GM23248 (cell line): ENCODE results near the gene ADAM19. TPM values are rescaled to one million over a fixed set of nuclear protein-coding genes. Genes with fewer than 3 reads are reported as not detected.

Experiments
- DNase-seq: peaks from one replicate; pipeline ENCODE4 v3.0.0-alpha.2; 2015
- H2AFZ ChIP-seq: fragments of 200-600 bp; sonication (generic); 2 replicates; pipeline ENCODE4 v1.6.1; 2016; ENCODE audit warnings: antibody characterized with exemption
- H3F3A ChIP-seq: fragments of 200-600 bp; sonication (generic); 2 replicates; pipeline ENCODE4 v1.6.1; 2016; ENCODE audit warnings: mild to moderate bottlenecking, antibody characterized with exemption, mixed run types; ENCODE audit not compliant: insufficient read depth
- H3K27ac ChIP-seq: fragments of 200-600 bp; sonication (generic); 2 replicates; pipeline ENCODE4 v1.5.1; 2016; ENCODE audit warnings: mild to moderate bottlenecking
- H3K27me3 ChIP-seq: fragments of 200-600 bp; sonication (generic); replicated peaks from 2 replicates; pipeline ENCODE4 v1.6.1; 2016; ENCODE audit warnings: mild to moderate bottlenecking; ENCODE audit not compliant: insufficient read depth
- H3K36me3 ChIP-seq: fragments of 200-600 bp; sonication (generic); 2 replicates; pipeline ENCODE4 v1.6.1; 2016; ENCODE audit warnings: low read depth, mild to moderate bottlenecking
- H3K4me1 ChIP-seq: fragments of 200-600 bp; sonication (generic); 2 replicates; pipeline ENCODE4 v1.6.1; 2016; ENCODE audit warnings: mild to moderate bottlenecking; ENCODE audit not compliant: insufficient read depth
- H3K4me2 ChIP-seq: fragments of 200-600 bp; sonication (generic); one replicate; pipeline ENCODE4 v1.6.1; 2016; ENCODE audit warnings: mild to moderate bottlenecking; ENCODE audit not compliant: unreplicated experiment
- H3K4me3 ChIP-seq: fragments of 200-600 bp; sonication (generic); 2 replicates; pipeline ENCODE4 v1.5.1; 2016; ENCODE audit warnings: mild to moderate bottlenecking
- H3K79me2 ChIP-seq: fragments of 200-600 bp; sonication (generic); 2 replicates; pipeline ENCODE4 v1.6.1; 2016; ENCODE audit warnings: mild to moderate bottlenecking; ENCODE audit not compliant: insufficient read depth
- H3K9ac ChIP-seq: fragments of 200-600 bp; sonication (generic); 2 replicates; pipeline ENCODE4 v1.6.1; 2016; ENCODE audit warnings: mild to moderate bottlenecking
- H3K9me2 ChIP-seq: fragments of 200-600 bp; sonication (generic); 2 replicates; pipeline ENCODE4 v1.6.1; 2016; ENCODE audit warnings: mixed run types, mild to moderate bottlenecking, moderate library complexity; ENCODE audit not compliant: insufficient read depth
- H3K9me3 ChIP-seq: fragments of 200-600 bp; sonication (generic); one replicate; pipeline ENCODE4 v1.6.1; 2017; ENCODE audit warnings: low read depth
- H4K20me1 ChIP-seq: fragments of 200-600 bp; sonication (generic); 2 replicates; pipeline ENCODE4 v1.6.0; 2016; ENCODE audit not compliant: insufficient read depth
- EZH2 ChIP-seq: fragments of 200-600 bp; sonication (generic); IDR thresholded peaks from 2 replicates; pipeline ENCODE4 v1.6.1; 2018; ENCODE audit warnings: antibody characterized with exemption, mild to moderate bottlenecking; ENCODE audit not compliant: insufficient read depth, poor library complexity, severe bottlenecking
- EZH2phosphoT487 ChIP-seq: fragments of 200-600 bp; sonication (generic); IDR thresholded peaks from 2 replicates; pipeline ENCODE4 v1.6.1; 2018; ENCODE audit warnings: antibody characterized with exemption, moderate library complexity, mild to moderate bottlenecking, low read depth; ENCODE audit not compliant: insufficient read depth
- WGBS, 2 experiments: methylation state at CpG; one replicate each; pipeline ENCODE4 v1.1.6; 2015 to 2017; ENCODE audit warnings: low lambda C conversion rate in 2 of 2, low coverage in 1 of 2; ENCODE audit errors: missing lambda C conversion rate in 2 of 2; 5-methylcytosine and 5-hydroxymethylcytosine counted together
- in situ Hi-C: fragments of 300-500 bp; cut with MboI; formaldehyde crosslinking; loops from 2 replicates; pipeline ENCODE4 v1.15.0; 2020
- polyA plus RNA-seq: library from polyadenylated mRNA; unstranded; fragments of >200 nt; fragmentation: Nextera tagmentation; extraction: Ambion mirVana; gene quantifications from 2 replicates; pipeline ENCODE4 v1.2.1, GENCODE V29; 2016
- total RNA-seq: library from RNA; depleted of rRNA; stranded (reverse); fragments of >200 nt; shearing (Covaris generic); gene quantifications from 2 replicates; pipeline ENCODE4 v1.2.3, GENCODE V29; 2014

Gene ADAM19
- total and polyA plus RNA-seq, 2 experiments from 2014 or later, result 18.1 to 20.5 TPM

DNA sequence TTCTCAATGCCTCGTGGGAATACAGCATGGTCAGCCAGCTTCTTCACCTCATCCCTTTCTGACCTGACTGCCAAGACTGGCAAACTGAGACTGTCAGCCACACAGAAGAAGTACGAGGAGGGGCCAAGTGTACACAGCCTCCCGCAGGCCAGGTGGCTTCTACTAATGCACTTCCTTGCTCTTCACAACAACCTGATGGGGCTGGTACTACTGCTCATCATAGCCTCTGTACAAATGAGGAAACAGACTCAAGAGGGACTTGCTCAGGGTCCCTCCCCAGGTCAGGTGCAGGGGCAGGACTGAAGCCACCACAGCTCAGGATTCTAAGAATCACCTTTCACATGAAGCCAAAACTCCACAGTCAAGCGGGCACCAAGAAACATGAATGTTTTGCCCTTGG lies 94.3 kb downstream of the ADAM19 start:
- WGBS, 2 experiments, result 88 to 94% methylated on average over 4 of the region's 4 CpGs
- in situ Hi-C loops, result loop anchor here (25.0 kb wide), 1 partner anchor 231 kb away; no protein-coding TSS in a partner anchor

DNA sequence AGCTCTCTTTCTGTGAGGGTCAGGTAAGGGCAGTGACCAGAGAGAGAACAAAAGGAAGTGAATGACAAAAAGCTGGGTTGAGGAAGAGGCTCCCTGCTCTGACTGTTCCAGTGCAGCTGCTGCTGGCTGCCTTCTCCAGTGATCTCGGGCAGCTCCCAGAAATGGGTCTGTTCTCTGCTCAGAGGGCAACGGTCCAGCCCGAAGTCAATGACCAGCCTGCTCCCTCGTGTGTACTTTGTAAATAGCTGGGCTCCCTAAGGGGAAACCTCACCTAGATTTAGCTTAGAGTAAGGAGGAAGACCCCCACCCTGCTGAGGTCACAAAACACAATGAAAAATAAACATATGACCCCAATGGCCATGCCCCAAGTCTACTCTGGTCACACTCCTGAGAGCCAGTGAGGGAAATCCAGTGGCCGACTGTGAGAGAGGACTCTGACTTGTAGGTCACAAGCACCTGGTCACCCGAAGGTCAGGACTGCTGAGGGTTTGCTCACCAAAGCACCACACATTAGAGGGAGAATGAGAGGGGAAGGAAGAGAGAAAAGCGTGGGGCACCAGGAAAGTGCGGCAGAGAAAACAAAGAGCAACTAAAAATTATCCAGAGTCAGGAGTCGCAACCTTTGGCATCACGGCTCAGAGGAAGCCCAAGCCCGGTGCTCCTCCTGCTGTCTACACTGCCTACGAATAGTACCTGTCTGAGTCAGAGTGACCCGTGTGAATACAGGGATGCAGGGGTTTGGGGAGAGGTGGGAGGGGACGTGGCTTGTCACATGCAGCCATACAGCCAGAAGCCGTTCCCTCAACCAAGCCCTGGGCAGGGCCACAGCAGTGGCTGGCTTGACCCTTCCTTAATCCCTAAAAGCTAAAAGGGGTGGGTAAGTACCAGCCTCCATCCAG lies 95.7 kb downstream of the ADAM19 start:
- in situ Hi-C loops, result loop anchor here (10.0 to 25.0 kb wide), 3 partner anchors 115 to 232 kb away; no protein-coding TSS in a partner anchor
- H2AFZ ChIP-seq, result no peak overlapping the region
- H3K9me3 ChIP-seq, result no peaks in the 10 kb centered on the region
- peaks cover under 1% of the 10 kb centered on the region; the same call in 1 of the 2 replicates for H3K4me1 ChIP-seq
- H3K27me3 ChIP-seq, result no peaks in the 10 kb centered on the region
- H3K79me2 ChIP-seq, result no peaks in the 10 kb centered on the region
- H3F3A ChIP-seq, result no peaks in the 10 kb centered on the region
- 91% methylated on average over 15 of the region's 15 CpGs for WGBS, 2 experiments
- no peak for DNase-seq
- no peak overlapping the region for H3K27ac ChIP-seq
- H3K9ac ChIP-seq, result no peak overlapping the region
- H3K36me3 ChIP-seq, result peaks cover 9% of the 10 kb centered on the region; the same call in 1 of the 2 replicates
- H3K9me2 ChIP-seq, result no peaks in the 10 kb centered on the region
- TF ChIP-seq EZH2phosphoT487 (no peak), EZH2 (no peak)
- H3K4me3 ChIP-seq, result no peak overlapping the region
- no peaks in the 10 kb centered on the region for H4K20me1 ChIP-seq
- H3K4me2 ChIP-seq, result no peak overlapping the region

More for the DNA sequence above, 94.3 kb downstream of the ADAM19 start:
- Histone ChIP-seq H4K20me1 (no peaks in the 10 kb centered on the region), H3K79me2 (no peaks in the 10 kb centered on the region), H2AFZ (no peak overlapping the region), H3K27ac (no peak overlapping the region), H3K36me3 (peaks cover 9% of the 10 kb centered on the region; the same call in 1 of the 2 replicates), H3F3A (peaks cover 12% of the 10 kb centered on the region; the same call in 1 of the 2 replicates), H3K9me2 (no peaks in the 10 kb centered on the region), H3K9ac (no peak overlapping the region), H3K27me3 (no peaks in the 10 kb centered on the region), H3K4me2 (no peak overlapping the region), H3K4me1 (peaks cover 4% of the 10 kb centered on the region; the same call in 1 of the 2 replicates), H3K4me3 (no peak overlapping the region), H3K9me3 (no peaks in the 10 kb centered on the region)
- DNase-seq, result no peak
- no peak for TF ChIP-seq EZH2phosphoT487
- no peak for TF ChIP-seq EZH2

DNA sequence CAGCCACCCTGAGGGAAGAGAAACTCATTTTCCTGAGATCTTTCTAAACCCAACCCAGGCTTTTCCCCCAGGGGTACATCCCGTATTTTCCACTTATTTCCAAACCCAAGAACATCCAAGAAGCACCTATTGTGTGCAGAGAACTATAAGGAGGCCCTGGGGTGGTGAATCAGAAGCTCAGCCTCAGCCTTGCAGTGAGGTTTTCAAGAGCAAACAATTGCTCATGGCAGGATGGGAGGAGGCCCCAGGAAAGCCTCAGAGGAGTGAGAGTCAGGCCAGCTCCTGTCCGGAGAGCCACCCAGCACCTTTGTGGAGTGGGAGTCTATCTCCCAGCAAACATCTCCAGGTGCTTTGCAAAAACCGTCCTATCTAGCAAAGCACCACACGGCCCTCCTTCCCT lies 96.4 kb downstream of the ADAM19 start:
- Histone ChIP-seq H3K9me2 (no peaks in the 10 kb centered on the region), H3K27me3 (no peaks in the 10 kb centered on the region), H4K20me1 (no peaks in the 10 kb centered on the region), H2AFZ (no peak overlapping the region), H3K4me1 (no peaks in the 10 kb centered on the region), H3F3A (no peaks in the 10 kb centered on the region), H3K4me2 (no peak overlapping the region), H3K4me3 (no peak overlapping the region), H3K9ac (no peak overlapping the region), H3K79me2 (no peaks in the 10 kb centered on the region), H3K9me3 (no peaks in the 10 kb centered on the region), H3K36me3 (peaks cover 9% of the 10 kb centered on the region; the same call in 1 of the 2 replicates), H3K27ac (no peak overlapping the region)
- no peak for TF ChIP-seq EZH2phosphoT487
- peak; percentile 42 for DNase-seq
- in situ Hi-C loops, result loop anchor here (10.0 to 25.0 kb wide), 3 partner anchors 114 to 233 kb away; no protein-coding TSS in a partner anchor
- WGBS, 2 experiments, result 79 to 83% methylated on average over 4 of the region's 4 CpGs

DNA sequence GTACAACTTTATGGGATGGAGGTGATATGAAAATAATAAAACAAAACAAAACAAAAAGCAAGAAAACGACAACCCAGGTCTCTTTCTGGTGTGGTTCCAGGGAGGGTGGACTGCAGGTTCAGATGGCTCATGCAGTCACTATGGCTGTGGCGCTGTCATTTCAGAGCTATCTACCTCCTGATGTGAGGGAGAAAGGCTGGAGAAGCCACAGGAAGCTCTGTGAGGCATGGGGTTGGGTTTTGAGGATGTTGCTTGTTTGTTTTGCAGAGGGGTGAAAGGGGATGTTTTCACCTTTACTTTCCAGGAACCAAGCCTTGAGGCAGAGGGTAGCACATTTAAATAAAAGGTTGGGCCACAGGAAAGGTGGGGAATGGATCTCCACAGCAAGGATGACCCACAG lies 96.8 kb downstream of the ADAM19 start:
- Histone ChIP-seq H2AFZ (no peak overlapping the region), H3K4me3 (no peak overlapping the region), H3K4me1 (peaks cover 4% of the 10 kb centered on the region), H3K27ac (no peak overlapping the region), H3K9me2 (no peaks in the 10 kb centered on the region), H3F3A (peaks cover 4% of the 10 kb centered on the region; the same call in 1 of the 2 replicates), H3K9ac (no peak overlapping the region), H3K9me3 (no peaks in the 10 kb centered on the region), H4K20me1 (no peaks in the 10 kb centered on the region), H3K27me3 (no peaks in the 10 kb centered on the region), H3K79me2 (no peaks in the 10 kb centered on the region), H3K4me2 (no peak overlapping the region), H3K36me3 (peaks cover 9% of the 10 kb centered on the region; the same call in 1 of the 2 replicates)
- WGBS, 2 experiments, result 95 to 100% methylated on average over 2 of the region's 2 CpGs
- DNase-seq, result no peak
- no peak for TF ChIP-seq EZH2
- no peak for TF ChIP-seq EZH2phosphoT487
- in situ Hi-C loops, result loop anchor here (10.0 to 25.0 kb wide), 3 partner anchors 114 to 234 kb away; no protein-coding TSS in a partner anchor
